Esophagus muscularis mucosa (tissue), 3 donors: ENCODE data around the gene DOLK.
"Not testable (repeated sequence)": the region's sequence is repeated elsewhere in the genome, so short reads cannot be mapped to it uniquely, and the experiment has no call there.

ENCODE experiments used
- CTCF ChIP-seq, 3 experiments: fragments of 200-600 bp in 2 of 3; fragments of 450-650 bp in 1 of 3; sonication (generic) in 2 of 3; IDR thresholded peaks; one replicate each; pipeline ENCODE4 v1.5.1; 2017 to 2019; ENCODE audit warnings: antibody characterized with exemption in 3 of 3, mild to moderate bottlenecking in 2 of 3, moderate library complexity in 1 of 3
- POLR2A ChIP-seq: fragments of 450-650 bp; IDR thresholded peaks from one replicate; pipeline ENCODE4 v1.6.1; 2017; ENCODE audit warnings: antibody characterized with exemption, moderate library complexity, mild to moderate bottlenecking, low read depth
- POLR2AphosphoS5 ChIP-seq, 2 donors: sonication (generic); formaldehyde crosslinking; IDR thresholded peaks; one replicate each; pipeline ENCODE4 v1.6.1; 2017; ENCODE audit warnings: antibody characterized with exemption in 2 of 2

GRCh38 chr9:128944966-128945365 lies 2.4 kb downstream of the DOLK start:
- TF ChIP-seq POLR2A; CTCF (IDR thresholded peaks at IDR 0.05); POLR2AphosphoS5 (IDR thresholded peaks at IDR 0.05): not testable (repeated sequence)
